Femur (tissue), 1 donor: ENCODE results near the gene GAR1.
"Not testable (repeated sequence)": the region's sequence is repeated elsewhere in the genome, so short reads cannot be mapped to it uniquely, and the experiment has no call there.

Source experiments
- DNase-seq: peaks from one replicate; pipeline ENCODE4 v3.0.0-alpha.2; 2017

GAR1 gene

GRCh38 chr4:109815151-109816081 is at the start of gene GAR1:
GAR1 (plus strand) TSS chr4:109815762; CDS start chr4:109816165, 403 bp downstream.
- DNase-seq = peak; percentile 95

GRCh38 chr4:109782092-109782491 is 33.5 kb upstream of the GAR1 start:
- not testable (repeated sequence) for DNase-seq

- no peak for DNase-seq
These were observed 28.7 kb upstream of the GAR1 start for GRCh38 chr4:109786846-109787245.

- DNase-seq = no peak
These were observed 27.8 kb upstream of the GAR1 start for GRCh38 chr4:109787807-109788206.

- DNase-seq = no peak
These were observed 20.5 kb upstream of the GAR1 start for GRCh38 chr4:109795059-109795458.

- DNase-seq = no peak
These were observed 16.7 kb upstream of the GAR1 start for GRCh38 chr4:109798866-109799265.

- DNase-seq = no peak
These were observed 14.3 kb upstream of the GAR1 start for GRCh38 chr4:109801099-109801789.

GRCh38 chr4:109801895-109802319 is 13.7 kb upstream of the GAR1 start, which contains the start of gene CFI:
CFI (minus strand) TSS chr4:109801999; CDS start chr4:109801971, 28 bp downstream.
- DNase-seq = no peak

GRCh38 chr4:109803924-109804571 is 11.5 kb upstream of the GAR1 start:
- DNase-seq = no peak

- no peak for DNase-seq
These were observed 5.9 kb upstream of the GAR1 start for GRCh38 chr4:109809655-109810054.

- DNase-seq = no peak
These were observed 4.8 kb upstream of the GAR1 start for GRCh38 chr4:109810552-109811387.

- no peak for DNase-seq
These were observed 3.9 kb upstream of the GAR1 start for GRCh38 chr4:109811707-109812106.

- DNase-seq = no peak
These were observed 500 bp downstream of the GAR1 start for GRCh38 chr4:109816082-109816442.

- DNase-seq = no peak
These were observed 1.3 kb downstream of the GAR1 start for GRCh38 chr4:109816894-109817293.

GRCh38 chr4:109818268-109818667 is 2.7 kb downstream of the GAR1 start:
- no peak for DNase-seq

GRCh38 chr4:109820563-109820962 is 5.0 kb downstream of the GAR1 start:
- no peak for DNase-seq

GRCh38 chr4:109821185-109821584 is 5.6 kb downstream of the GAR1 start:
- no peak for DNase-seq

GRCh38 chr4:109826719-109827118 is 11.2 kb downstream of the GAR1 start:
- DNase-seq = no peak

- DNase-seq = no peak
These were observed 12.1 kb downstream of the GAR1 start, which contains the start of gene RRH for GRCh38 chr4:109827672-109828071. RRH (plus strand) TSS chr4:109827972; CDS start chr4:109828028, 56 bp downstream.

GRCh38 chr4:109833756-109834155 is 18.2 kb downstream of the GAR1 start:
- no peak for DNase-seq

- DNase-seq = no peak
These were observed 21.4 kb downstream of the GAR1 start for GRCh38 chr4:109836985-109837384.

- no peak for DNase-seq
These were observed 31.0 kb downstream of the GAR1 start for GRCh38 chr4:109846395-109847098.
